Mesenchymal stem cell (in vitro differentiated cells and primary cell): Measurements from ENCODE around the gene CFAP299.

Source experiments
- DNase-seq: peaks from one replicate; pipeline ENCODE4 v3.0.0-alpha.2; 2013
- H2AFZ ChIP-seq: one replicate; pipeline ENCODE4 v1.6.1; 2013; ENCODE audit warnings: low read depth, mild to moderate bottlenecking, control low read depth, inconsistent platforms, low read length, moderate library complexity
- H2AK5ac ChIP-seq: 2 replicates; pipeline ENCODE4 v1.6.1; 2013; ENCODE audit warnings: low read length, moderate library complexity, mild to moderate bottlenecking, inconsistent platforms; ENCODE audit not compliant: severe bottlenecking
- H2BK120ac ChIP-seq: one replicate; pipeline ENCODE4 v1.6.1; 2013; ENCODE audit warnings: low read depth, mild to moderate bottlenecking, inconsistent platforms, low read length, moderate library complexity
- H2BK12ac ChIP-seq, 2 experiments: one replicate each; pipeline ENCODE4 v1.6.1; 2013; ENCODE audit warnings: inconsistent platforms in 2 of 2, low read length in 2 of 2, mild to moderate bottlenecking in 2 of 2, moderate library complexity in 2 of 2, control low read depth in 1 of 2
- H2BK15ac ChIP-seq: one replicate; pipeline ENCODE4 v1.6.1; 2013; ENCODE audit warnings: mild to moderate bottlenecking, low read depth, inconsistent platforms; ENCODE audit not compliant: poor library complexity, severe bottlenecking
- H2BK5ac ChIP-seq: 2 replicates; pipeline ENCODE4 v1.6.1; 2013; ENCODE audit warnings: low read depth, mild to moderate bottlenecking, low read length, control low read depth, inconsistent platforms; ENCODE audit not compliant: poor library complexity, severe bottlenecking
- H3K14ac ChIP-seq, 2 experiments: one replicate each; pipeline ENCODE4 v1.6.1; 2013; ENCODE audit warnings: inconsistent platforms in 2 of 2, low read length in 2 of 2, control low read depth in 1 of 2, mild to moderate bottlenecking in 1 of 2, moderate library complexity in 1 of 2
- H3K18ac ChIP-seq, 2 experiments: one replicate each; pipeline ENCODE4 v1.6.1; 2013; ENCODE audit warnings: inconsistent platforms in 2 of 2, low read length in 2 of 2, control low read depth in 1 of 2, low read depth in 1 of 2, mild to moderate bottlenecking in 1 of 2
- H3K23ac ChIP-seq, 2 experiments: one replicate each; pipeline ENCODE4 v1.6.1; 2013; ENCODE audit warnings: inconsistent platforms in 2 of 2, low read length in 2 of 2, mild to moderate bottlenecking in 2 of 2, moderate library complexity in 2 of 2, control low read depth in 1 of 2
- H3K27ac ChIP-seq: 2 replicates; pipeline ENCODE4 v1.5.1; 2013; ENCODE audit warnings: mild to moderate bottlenecking, moderate library complexity, low read length, control low read depth, inconsistent platforms; ENCODE audit not compliant: poor library complexity, severe bottlenecking
- H3K27me3 ChIP-seq, 2 experiments: 2 replicates each; pipeline versions ENCODE4 v1.6.1 to v1.7.0; 2013; ENCODE audit warnings: low read length in 2 of 2, mild to moderate bottlenecking in 2 of 2, moderate library complexity in 2 of 2, control low read depth in 1 of 2, inconsistent platforms in 1 of 2; ENCODE audit not compliant: control insufficient read depth in 1 of 2, insufficient read depth in 1 of 2
- H3K36me3 ChIP-seq, 2 experiments: 2 replicates each; pipeline versions ENCODE4 v1.6.1 to v1.7.0; 2013; ENCODE audit warnings: low read length in 2 of 2, control low read depth in 1 of 2, inconsistent platforms in 1 of 2, low read depth in 1 of 2, mild to moderate bottlenecking in 1 of 2; ENCODE audit not compliant: insufficient read depth in 2 of 2, control insufficient read depth in 1 of 2
- H3K4ac ChIP-seq, 2 experiments: one replicate each; pipeline ENCODE4 v1.6.1; 2013; ENCODE audit warnings: inconsistent platforms in 2 of 2, low read length in 2 of 2, mild to moderate bottlenecking in 2 of 2, moderate library complexity in 2 of 2, control low read depth in 1 of 2, low read depth in 1 of 2
- H3K4me1 ChIP-seq: 2 replicates; pipeline ENCODE4 v1.6.1; 2013; ENCODE audit warnings: low read depth, low read length, control low read depth; ENCODE audit not compliant: control insufficient read depth, insufficient read depth
- H3K4me2 ChIP-seq: 2 replicates; pipeline ENCODE4 v1.6.1; 2013; ENCODE audit warnings: low read length, mild to moderate bottlenecking, inconsistent platforms; ENCODE audit not compliant: poor library complexity, severe bottlenecking
- H3K4me3 ChIP-seq, 2 experiments: 2 replicates each; pipeline versions ENCODE4 v1.5.1 to v1.7.0; 2013; ENCODE audit warnings: low read length in 2 of 2, mild to moderate bottlenecking in 2 of 2, control low read depth in 1 of 2, low read depth in 1 of 2; ENCODE audit not compliant: insufficient read depth in 1 of 2
- H3K79me1 ChIP-seq: replicated peaks from 2 replicates; pipeline ENCODE4 v1.6.1; 2013; ENCODE audit warnings: mild to moderate bottlenecking, control low read depth, low read length, inconsistent platforms; ENCODE audit not compliant: poor library complexity, severe bottlenecking
- H3K9ac ChIP-seq: 2 replicates; pipeline ENCODE4 v1.7.0; 2013; ENCODE audit warnings: mild to moderate bottlenecking, low read length, moderate library complexity
- H3K9me3 ChIP-seq: 2 replicates; pipeline ENCODE4 v1.7.0; 2013; ENCODE audit warnings: mild to moderate bottlenecking, low read length; ENCODE audit not compliant: control insufficient read depth
- H4K8ac ChIP-seq: one replicate; pipeline ENCODE4 v1.6.1; 2013; ENCODE audit warnings: inconsistent platforms, mild to moderate bottlenecking, low read length, moderate library complexity
- H4K91ac ChIP-seq: one replicate; pipeline ENCODE4 v1.6.1; 2013; ENCODE audit warnings: mild to moderate bottlenecking, low read length, inconsistent platforms
- WGBS: methylation state at CpG from one replicate; pipeline ENCODE4 v1.1.7; 2013; ENCODE audit warnings: mixed read lengths; 5-methylcytosine and 5-hydroxymethylcytosine counted together

The CFAP299 gene

GRCh38 chr4:80484712-80485111, 149.2 kb downstream of the CFAP299 start:
- Histone ChIP-seq H2AFZ (no peak overlapping the region), H3K36me3 (no peaks in the 10 kb centered on the region), H2BK15ac (no peak overlapping the region), H2BK12ac (no peak overlapping the region), H4K8ac (no peak overlapping the region), H4K91ac (no peak overlapping the region), H3K4me2 (no peak overlapping the region), H3K9ac (no peak overlapping the region), H3K9me3 (no peaks in the 10 kb centered on the region), H3K4ac (no peak overlapping the region), H3K79me1 (no peaks in the 10 kb centered on the region), H2BK120ac (no peak overlapping the region), H2AK5ac (no peak overlapping the region), H3K23ac (no peak overlapping the region), H3K4me1 (no peaks in the 10 kb centered on the region), H2BK5ac (no peak overlapping the region), H3K18ac (no peak overlapping the region), H3K4me3 (no peak overlapping the region), H3K27me3 (no peaks in the 10 kb centered on the region), H3K27ac (no peak overlapping the region), H3K14ac (no peak overlapping the region)
- DNase-seq: no peak
- WGBS: 91% methylated on average over 1 of the region's 2 CpGs

GRCh38 chr4:80486603-80487002, 151.1 kb downstream of the CFAP299 start:
- no peaks in the 10 kb centered on the region for H3K36me3 ChIP-seq
- H2AFZ ChIP-seq: no peak overlapping the region
- H3K14ac ChIP-seq: no peak overlapping the region
- 59% methylated on average over 3 of the region's 3 CpGs for WGBS
- no peaks in the 10 kb centered on the region for H3K4me1 ChIP-seq
- no peak overlapping the region for H2BK120ac ChIP-seq
- H3K4ac ChIP-seq: no peak overlapping the region
- H2AK5ac ChIP-seq: no peak overlapping the region
- H3K79me1 ChIP-seq: no peaks in the 10 kb centered on the region
- H4K8ac ChIP-seq: no peak overlapping the region
- no peak overlapping the region for H3K4me3 ChIP-seq
- H3K27me3 ChIP-seq: no peaks in the 10 kb centered on the region
- H4K91ac ChIP-seq: no peak overlapping the region
- H2BK5ac ChIP-seq: no peak overlapping the region
- H3K9ac ChIP-seq: no peak overlapping the region
- no peak overlapping the region for H3K23ac ChIP-seq
- no peak overlapping the region for H2BK15ac ChIP-seq
- no peaks in the 10 kb centered on the region for H3K9me3 ChIP-seq
- H3K4me2 ChIP-seq: no peak overlapping the region
- no peak overlapping the region for H3K27ac ChIP-seq
- H3K18ac ChIP-seq: no peak overlapping the region
- no peak overlapping the region for H2BK12ac ChIP-seq
- no peak for DNase-seq

GRCh38 chr4:80489798-80490197, 154.3 kb downstream of the CFAP299 start:
- no peak overlapping the region for H3K14ac ChIP-seq
- H3K9ac ChIP-seq: no peak overlapping the region
- H3K4ac ChIP-seq: no peak overlapping the region
- H3K18ac ChIP-seq: no peak overlapping the region
- no peaks in the 10 kb centered on the region for H3K4me1 ChIP-seq
- no peak overlapping the region for H2BK15ac ChIP-seq
- H3K23ac ChIP-seq: no peak overlapping the region
- H3K4me3 ChIP-seq: no peak overlapping the region
- H3K9me3 ChIP-seq: no peaks in the 10 kb centered on the region
- H2AFZ ChIP-seq: no peak overlapping the region
- H2BK12ac ChIP-seq: no peak overlapping the region
- H2BK5ac ChIP-seq: no peak overlapping the region
- no peaks in the 10 kb centered on the region for H3K27me3 ChIP-seq
- H3K79me1 ChIP-seq: no peaks in the 10 kb centered on the region
- no peak overlapping the region for H3K27ac ChIP-seq
- WGBS: 72% methylated on average over 4 of the region's 4 CpGs
- DNase-seq: no peak
- no peak overlapping the region for H3K4me2 ChIP-seq
- H4K91ac ChIP-seq: no peak overlapping the region
- no peak overlapping the region for H4K8ac ChIP-seq
- no peak overlapping the region for H2BK120ac ChIP-seq
- H3K36me3 ChIP-seq: no peaks in the 10 kb centered on the region
- no peak overlapping the region for H2AK5ac ChIP-seq

GRCh38 chr4:80492761-80493160, 157.2 kb downstream of the CFAP299 start:
- Histone ChIP-seq H2BK15ac (no peak overlapping the region), H3K18ac (no peak overlapping the region), H3K79me1 (no peaks in the 10 kb centered on the region), H3K23ac (no peak overlapping the region), H2BK12ac (no peak overlapping the region), H4K8ac (no peak overlapping the region), H2AK5ac (no peak overlapping the region), H2BK120ac (no peak overlapping the region), H3K4ac (no peak overlapping the region), H3K27me3 (no peaks in the 10 kb centered on the region), H3K4me3 (no peak overlapping the region), H4K91ac (no peak overlapping the region), H3K9ac (no peak overlapping the region), H3K4me1 (no peaks in the 10 kb centered on the region), H2BK5ac (no peak overlapping the region), H3K27ac (no peak overlapping the region), H3K36me3 (no peaks in the 10 kb centered on the region), H3K9me3 (no peaks in the 10 kb centered on the region), H3K4me2 (no peak overlapping the region), H2AFZ (no peak overlapping the region), H3K14ac (no peak overlapping the region)
- WGBS: 69% methylated on average over 1 of the region's 1 CpG
- no peak for DNase-seq
